HG03097 (cell line): ENCODE measurements around the gene STX2.

Experiments used
- ATAC-seq: cut with Tn5 transposase; IDR thresholded peaks from one replicate; pipeline ENCODE4 v1.9.1; 2021; ENCODE audit not compliant: unreplicated experiment, low FRiP score

Gene STX2

DNA sequence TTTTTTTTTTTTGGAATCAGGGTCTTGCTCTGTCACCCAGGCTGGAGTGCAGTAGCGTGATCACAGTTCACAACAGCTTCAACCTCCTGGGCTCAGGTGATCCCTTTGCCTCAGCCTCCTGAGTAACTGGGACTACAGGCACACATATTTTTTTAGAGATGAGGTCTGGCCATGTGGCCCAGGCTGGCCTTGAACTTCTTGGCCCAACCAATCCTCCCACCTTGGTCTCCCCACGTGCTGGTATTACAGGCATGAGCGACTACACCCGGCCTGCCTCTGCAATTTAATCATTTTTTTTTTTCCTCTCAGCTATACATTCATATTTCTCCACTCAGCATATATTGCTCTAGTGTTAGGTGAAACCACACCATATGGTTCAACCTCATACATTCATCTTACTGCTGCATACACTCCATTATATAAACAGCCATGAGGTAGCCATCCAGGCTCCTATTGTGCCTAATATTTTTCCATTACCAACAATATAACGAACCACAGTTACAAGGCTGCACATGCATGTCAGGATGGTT is 7.1 kb downstream of the STX2 start:
- ATAC-seq = no peak

DNA sequence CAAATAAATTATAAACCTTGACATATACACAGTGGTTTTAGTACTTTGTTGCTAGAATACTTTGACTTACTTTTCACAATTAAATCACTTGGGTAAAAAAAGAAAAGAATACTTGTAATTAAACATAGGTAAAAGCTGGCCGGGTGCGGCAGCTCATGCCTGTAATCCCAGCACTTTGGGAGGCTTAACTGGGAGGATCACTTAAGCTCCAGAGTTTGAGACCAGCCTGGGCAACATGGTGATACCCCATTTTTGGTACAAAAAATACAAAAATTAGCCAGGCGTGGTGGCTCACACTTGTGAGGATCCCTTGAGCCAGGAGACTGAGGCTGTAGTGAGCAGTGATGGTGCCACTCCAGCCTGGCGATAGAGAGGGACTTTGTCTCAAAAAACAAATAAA is 7.8 kb downstream of the STX2 start:
- ATAC-seq = no peak

DNA sequence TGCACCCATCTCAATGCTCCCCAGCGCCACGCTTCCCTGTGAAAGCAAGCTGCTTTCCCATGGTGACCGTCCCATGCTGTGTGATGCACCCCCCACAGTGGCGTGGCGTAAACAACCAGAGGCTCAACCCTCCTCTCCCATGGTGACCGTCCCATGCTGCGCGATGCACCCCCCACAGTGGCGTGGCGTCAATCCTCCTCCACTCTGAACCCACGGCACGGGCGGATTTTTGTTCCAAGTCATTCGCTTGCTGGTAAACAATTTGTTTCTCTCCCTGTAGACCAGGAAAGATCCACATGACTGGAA is 8.9 kb downstream of the STX2 start:
- ATAC-seq = no peak

DNA sequence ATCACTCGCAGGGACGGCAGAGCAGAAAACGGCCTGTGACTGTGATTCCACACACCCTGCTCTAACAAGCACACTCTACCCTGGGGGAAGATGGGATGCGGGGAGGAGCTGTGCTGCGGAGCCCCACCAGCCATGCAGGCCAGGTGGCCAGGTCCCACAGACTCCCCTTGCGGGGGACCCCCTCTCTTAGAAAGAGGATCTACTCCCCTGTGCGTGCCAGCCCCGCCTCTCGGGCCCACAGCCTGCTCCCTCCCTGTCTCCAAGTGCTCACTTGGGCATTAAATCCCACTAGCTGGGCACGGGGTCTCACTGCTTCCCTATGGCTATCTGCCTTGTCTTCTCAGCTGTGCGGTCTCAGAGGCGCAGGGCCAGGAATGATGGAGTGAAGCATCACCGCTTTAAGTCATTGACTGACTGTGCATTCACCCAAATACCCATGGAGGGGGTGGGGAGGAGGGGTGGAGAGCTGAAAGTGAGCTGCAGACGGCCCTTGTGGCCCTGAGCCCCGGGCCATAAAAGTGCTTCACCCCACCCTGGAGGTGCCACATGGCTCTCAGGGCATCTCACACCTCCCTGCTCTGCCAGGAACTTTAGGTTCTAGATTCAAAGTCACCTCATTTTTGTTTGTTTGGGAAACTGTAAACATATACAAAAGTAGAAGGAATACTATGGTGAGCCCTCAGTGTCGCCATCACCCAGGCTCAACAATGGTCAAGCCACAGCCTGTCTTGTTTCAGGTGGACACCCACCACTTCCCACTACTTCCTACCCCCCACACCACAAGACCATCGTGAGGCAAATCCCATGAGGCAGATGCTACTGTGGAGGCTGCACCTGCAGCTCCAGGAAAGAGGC is 9.4 kb downstream of the STX2 start:
- no peak for ATAC-seq

DNA sequence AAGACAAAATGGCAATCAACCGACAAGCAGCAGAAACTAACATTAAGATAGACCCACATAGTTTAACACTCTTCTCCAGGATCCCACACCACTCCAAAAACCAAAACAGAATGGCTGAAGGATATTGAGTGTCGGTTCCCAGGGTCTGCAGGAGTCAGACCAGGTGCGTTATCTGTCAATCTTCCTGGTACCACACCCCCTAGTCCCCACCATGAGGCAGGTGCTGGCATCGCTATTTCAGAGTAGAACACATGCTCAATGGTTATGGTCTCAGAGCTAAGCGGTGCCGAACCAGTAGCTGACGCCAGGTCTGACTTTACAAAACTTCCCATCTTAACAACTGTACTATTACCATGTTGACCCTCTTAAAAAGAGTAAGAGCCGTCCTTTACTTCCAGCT is 10.2 kb downstream of the STX2 start:
- no peak for ATAC-seq

DNA sequence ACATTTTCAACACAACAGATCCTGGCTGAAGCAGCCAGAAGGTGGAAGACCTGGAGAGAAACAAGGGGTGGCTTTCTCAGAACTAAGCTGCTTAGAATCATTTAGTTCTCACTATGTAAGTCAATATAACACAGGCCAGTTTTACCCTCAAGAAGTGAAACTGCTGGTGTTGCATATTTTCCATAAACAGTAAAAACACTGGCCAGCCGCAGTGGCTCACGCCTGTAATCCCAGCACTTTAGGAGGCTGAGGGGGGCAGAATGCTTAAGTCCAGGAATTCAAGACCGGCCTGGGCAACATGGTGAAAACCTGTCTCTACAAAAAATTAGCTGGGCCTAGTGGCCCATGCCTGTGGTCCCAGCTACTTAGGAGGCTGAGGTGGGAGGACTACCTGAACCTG is 11.6 kb downstream of the STX2 start:
- no peak for ATAC-seq

DNA sequence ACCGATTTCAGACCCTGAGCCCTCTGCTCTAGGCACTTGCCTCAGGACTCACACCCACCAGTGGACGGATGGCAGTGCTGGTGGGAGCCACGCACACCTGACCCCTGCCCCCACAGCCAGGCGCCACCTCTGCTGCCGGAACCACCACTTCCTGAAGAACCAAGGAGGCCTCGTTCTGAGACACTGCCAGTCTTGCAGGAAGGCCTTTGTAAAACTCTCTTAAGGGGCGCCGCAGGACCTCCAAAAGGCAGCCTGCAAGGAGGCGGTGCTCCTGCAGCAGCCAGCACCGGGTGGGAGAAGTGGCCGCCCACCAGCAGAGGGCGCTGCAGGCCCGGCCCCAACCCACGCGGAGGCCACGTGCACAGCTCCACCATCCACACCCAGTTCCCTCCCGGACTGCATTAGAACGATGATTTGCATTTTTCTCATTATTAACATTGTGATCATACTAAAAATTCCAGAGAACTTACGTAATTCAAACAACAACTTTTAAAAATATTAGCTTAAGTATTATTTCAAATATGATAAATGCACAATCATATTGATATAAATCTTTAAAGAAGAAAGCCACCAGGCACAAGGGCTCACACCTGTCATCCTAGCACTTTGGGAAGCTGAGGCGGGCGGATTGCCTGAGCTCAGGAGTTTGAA is 12.8 kb downstream of the STX2 start:
- no peak for ATAC-seq

DNA sequence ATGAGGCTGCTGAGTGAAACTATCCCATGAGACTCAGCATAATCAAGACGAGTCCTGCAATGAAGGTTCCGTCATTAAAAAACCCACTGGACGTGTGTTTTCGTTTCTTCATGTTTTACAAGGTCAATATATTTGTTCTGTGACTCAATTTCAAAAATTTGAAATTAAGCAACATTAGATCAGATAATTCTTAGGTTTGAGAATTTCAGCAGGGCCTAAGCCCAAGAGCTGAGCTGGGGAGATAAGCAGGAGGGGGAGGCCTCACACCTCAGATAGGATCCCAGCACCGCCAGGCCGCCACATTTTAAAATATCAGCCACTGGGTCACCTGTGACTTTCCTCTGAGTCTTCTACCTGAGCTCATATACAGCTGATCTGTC is 13.3 kb downstream of the STX2 start:
- no peak for ATAC-seq

DNA sequence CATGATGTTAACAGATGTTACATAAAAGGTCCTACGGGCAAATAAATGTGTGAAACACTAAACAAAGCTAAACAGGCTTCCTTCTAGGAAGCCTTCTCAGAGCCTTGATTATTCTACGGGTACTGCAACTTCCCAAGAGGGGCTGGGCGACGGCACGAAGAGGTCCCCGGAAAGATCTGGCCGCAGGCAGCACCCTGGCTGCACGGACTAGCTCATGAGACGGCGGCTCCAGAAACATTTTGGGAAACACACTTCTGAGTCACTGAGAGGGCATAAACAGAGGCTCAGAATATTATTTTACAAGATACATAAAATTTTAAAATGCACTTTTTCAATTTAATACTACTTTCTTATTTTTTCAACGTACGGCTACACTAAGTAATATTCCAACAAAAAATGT is 19.4 kb downstream of the STX2 start:
- ATAC-seq = no peak

DNA sequence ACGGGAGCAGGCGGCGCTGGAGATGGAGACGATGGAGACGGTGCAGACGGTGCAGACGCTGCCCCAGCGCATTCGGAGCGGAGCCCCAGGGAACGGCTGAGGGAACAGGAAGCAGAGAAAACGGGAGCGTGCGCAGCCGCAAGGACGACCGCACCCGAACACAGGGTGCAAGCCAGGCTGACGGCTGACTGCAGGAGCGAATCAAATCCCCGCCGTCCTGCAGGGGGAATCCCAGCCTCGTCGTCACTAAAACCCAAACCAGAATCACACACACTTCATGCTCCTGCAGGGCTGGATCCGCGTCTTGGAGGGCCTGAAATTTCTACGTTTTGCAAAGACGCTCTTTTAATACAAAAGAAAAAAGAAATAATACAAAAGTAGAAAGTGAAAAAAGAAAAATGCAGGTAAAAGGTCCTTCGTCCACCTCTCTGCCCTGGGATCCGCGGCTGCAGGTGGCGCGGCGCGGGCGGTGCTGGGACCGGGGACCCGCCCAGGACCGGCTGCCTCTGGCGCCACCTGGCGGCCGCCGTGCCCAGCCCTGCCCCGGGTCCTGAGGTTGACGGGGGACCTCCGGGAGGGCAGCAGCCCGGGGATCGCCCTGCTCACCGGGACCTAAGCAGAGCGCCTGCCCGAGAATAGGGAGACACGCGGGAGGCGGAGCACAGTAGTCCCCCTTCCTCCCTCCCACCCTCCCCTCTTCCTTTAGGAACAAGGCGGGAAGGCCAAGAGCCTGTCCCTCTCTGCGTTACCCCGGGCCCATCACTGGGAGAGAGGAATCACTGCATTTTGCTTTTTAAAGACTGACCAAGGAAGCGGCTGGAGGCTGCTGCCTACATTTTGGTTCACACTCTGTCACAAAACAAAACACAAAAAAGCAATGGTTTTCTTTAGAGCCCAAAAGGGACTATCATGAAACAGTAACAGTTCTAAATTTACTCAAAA is 20.1 kb downstream of the STX2 start:
- ATAC-seq = peak; percentile 81

DNA sequence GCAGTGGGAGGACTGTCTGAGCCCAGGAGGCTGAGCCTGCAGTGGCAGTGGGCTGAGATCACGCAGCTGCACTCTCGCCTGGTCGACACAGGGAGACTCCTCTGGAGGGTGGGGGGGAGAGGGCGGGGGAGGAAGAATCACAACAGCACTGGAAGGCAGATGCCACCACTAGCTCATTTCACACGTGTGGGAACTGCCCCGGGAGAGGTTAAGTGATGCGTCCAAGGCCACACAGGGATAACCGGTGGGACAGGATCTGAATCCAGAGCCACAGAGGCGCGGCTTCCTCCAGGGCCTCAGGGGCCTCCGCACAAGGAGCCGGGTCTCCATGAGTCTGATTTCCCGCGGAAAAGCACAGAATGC is 20.8 kb downstream of the STX2 start:
- peak; percentile 16 for ATAC-seq

DNA sequence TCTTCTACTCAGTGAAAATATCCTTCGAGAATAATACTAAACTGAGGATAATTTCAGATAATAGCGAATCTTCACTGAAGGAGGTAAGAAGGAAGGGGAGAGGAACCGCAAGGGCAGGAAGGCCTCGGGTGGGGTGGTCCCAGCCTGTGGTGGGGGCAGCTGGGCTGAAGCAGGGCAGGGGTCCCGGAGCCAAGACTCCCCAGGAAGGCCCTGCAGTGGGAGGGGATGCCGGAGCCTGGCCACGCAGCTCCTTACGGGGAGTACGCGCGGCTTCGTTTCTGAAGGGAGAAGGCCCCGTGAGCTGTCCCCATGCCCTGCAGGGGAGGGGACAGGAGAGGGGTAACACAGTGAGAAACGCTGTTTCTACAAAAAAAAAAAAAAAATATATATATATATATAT is 21.2 kb downstream of the STX2 start:
- no peak for ATAC-seq

DNA sequence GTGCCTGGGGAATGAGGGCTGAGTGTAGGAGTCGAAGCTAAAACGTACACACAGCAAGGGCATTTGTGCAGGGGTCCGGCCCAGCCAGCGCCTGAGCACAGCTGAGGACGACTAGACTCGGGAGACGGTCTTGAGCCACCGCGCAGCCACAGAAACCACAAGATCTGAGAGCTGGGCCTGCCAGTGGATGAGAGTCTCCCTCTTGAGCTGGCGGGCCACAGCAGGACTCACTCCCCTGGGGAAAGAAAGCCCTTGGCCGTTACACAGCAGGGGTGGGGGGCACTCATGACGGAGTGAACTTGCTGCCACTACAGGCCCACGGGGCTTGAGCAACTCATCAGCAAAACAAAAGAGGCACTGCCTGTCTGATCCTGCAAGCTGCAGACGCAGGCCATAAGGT is 23.0 kb downstream of the STX2 start:
- no peak for ATAC-seq

DNA sequence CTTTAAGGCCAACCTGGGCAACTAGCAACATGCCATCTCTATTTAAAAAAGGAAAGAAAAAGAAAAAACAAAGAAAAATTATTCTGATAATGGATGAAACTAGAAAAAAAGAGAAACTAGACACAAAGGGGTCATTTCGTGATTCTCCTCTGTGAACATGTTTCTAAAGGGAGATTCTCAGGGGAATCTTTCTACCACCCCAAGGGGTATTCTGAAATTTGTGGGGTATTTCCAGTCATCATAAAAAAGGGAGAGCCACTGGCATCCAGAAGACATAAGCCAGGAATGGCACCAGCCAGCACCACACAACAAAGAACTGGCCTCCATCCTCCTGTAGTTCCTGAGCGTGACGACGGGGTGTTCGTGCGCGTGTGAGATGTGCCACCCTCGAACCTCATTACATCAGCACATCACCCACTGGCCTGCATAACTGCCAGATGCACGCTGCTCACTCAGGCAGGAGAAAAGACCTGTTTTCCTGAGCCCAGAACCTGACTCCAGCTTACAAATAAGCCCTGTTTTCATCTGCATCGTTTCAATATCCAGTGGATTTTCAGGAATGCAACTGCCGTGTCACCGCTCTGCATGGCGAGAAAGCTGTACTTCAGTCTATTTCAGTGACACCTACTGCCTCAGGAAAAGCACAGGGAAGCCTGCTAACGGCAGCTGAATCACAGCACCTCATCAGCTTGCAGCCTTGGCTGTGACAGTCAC is 23.9 kb downstream of the STX2 start:
- ATAC-seq = no peak

DNA sequence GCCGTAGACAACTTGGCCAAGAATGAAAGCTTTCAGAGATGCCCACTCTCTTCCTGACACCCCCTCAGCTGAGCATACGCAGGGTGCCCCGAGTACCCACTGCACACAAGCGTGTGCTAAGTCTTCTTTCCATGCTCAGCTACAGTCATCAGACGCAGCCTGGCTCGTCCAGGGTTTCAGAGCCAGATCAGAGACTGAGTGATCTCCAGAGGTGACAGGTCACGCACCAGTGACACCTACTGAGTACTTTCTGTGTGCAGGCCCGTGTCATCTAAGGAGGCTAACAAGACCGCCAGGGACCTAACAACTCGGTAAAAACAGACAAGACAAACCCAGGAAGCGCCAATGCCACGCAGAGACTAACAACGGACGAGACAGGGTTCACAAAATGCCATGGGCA is 25.1 kb downstream of the STX2 start:
- ATAC-seq = no peak

DNA sequence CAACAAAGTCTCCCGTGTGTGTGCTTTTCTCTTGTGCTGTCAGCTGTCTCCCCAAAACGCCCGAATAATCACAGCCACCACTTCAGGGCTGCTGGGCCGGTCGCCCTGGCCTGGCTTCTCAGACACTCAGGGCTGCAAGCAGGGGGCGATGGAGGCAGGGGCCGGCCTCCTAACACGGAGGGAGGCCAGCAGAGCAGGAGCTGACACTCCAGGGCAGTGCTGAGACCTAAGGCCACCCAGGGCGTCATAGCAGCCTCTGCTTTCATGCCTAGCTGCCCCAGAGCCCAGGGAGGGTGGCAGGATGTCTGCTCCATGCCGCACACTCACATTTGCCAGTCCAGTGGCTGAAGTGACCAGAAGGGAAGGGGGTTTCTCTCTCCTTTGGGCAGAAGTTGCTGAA is 25.6 kb downstream of the STX2 start:
- no peak for ATAC-seq

DNA sequence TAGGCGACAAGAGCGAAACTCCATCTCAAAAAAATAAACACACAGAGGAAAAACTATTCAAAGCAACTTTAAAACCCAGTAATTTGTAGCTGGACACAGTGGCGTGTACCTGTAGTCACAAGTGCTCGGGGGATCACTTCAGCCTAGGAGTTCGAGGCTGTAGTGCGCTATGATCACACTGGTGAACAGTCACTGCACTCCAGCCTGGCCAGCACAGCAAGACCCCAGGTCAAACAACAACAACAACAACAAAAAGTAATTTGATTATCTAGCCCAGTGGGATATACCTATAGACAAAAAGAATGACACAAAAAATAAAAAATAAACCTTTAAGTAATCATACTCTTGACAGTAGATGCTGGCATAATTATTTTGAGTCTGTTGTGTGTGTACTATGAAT is 29.3 kb downstream of the STX2 start:
- ATAC-seq = no peak

DNA sequence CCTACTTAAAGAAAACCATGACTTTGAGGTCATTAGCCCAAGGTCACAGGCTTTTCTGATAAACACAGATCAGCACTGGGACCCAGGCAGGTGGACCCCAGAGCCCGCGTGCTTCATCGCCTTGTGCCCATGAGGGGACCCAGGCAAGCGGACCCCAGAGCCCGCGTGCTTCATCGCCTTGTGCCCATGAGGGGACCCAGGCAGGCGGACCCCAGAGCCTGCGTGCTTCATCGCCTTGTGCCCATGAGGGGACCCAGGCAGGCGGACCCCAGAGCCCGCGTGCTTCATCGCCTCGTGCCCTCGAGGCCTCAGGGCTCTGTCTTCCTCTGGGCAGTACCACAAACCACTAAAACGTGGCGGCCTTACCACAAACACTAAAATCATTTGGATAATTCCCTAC is 31.7 kb downstream of the STX2 start:
- no peak for ATAC-seq

DNA sequence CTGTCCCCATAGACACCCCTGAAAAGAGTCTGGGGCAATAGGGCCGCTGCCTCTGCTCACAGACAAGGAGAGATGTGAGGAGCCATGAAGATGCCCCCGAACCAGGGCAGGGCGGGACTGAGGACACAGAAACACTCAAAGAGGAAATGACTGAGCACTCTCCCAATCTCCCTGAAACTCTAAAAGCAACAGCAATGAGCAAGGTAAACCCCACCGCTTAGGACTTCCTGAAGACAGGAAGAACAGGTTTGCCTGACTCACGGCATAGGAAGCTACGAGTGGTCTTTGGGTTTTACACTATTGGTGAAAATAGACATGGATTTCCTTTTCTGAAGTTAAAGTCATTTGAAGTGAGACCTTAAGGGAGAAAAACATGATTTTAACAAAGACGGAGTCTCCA is 32.5 kb downstream of the STX2 start:
- ATAC-seq = no peak

DNA sequence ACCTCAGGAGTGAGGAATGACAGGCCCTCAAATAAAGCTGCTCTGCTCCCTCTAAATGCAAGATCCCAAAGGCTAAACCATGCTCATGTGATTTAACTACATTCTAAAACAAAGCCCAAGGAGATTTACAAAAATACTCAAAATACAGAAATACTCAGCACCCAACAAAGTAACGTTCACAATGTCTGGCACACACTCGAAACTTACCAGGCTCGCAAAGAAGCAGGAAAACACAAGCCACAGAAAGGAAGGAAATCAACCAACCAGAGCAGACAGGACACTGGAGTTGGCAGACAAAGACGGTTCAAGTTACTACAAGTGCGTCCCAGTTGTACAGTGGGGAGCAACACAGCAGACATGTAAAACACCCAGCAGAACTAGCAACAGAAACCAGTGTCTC is 33.4 kb downstream of the STX2 start:
- no peak for ATAC-seq

DNA sequence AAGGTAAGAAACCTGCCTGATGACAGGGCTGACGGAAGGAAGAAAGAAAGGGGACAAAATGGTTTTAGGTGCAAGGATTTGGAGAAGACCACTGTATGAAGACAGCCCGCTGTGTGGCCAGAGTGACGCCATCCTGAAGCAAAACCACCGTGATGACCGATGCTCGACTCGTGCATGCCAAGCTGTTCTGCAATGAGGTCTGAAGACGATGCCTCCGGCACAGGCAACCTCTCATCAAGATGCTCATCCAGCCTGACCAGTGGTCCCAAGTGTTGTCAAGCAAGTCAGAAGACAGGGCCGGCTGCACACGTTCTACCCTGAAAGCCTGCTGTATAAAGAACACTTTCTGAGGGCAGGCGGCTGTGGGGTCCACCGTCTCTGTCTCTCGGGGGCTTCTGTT is 34.8 kb downstream of the STX2 start:
- no peak for ATAC-seq
